ENCODE measurements around the gene SLC66A1. TPM values are rescaled to one million over a fixed set of nuclear protein-coding genes. Genes with fewer than 3 reads are reported as not detected.

Gene SLC66A1
- total and polyA plus RNA-seq, 9 of the 15 experiments (the other 6 are each of a cell fraction or from before 2014, with no cell fraction given) = 1.2 to 40.8 (median 18.6) TPM

DNA sequence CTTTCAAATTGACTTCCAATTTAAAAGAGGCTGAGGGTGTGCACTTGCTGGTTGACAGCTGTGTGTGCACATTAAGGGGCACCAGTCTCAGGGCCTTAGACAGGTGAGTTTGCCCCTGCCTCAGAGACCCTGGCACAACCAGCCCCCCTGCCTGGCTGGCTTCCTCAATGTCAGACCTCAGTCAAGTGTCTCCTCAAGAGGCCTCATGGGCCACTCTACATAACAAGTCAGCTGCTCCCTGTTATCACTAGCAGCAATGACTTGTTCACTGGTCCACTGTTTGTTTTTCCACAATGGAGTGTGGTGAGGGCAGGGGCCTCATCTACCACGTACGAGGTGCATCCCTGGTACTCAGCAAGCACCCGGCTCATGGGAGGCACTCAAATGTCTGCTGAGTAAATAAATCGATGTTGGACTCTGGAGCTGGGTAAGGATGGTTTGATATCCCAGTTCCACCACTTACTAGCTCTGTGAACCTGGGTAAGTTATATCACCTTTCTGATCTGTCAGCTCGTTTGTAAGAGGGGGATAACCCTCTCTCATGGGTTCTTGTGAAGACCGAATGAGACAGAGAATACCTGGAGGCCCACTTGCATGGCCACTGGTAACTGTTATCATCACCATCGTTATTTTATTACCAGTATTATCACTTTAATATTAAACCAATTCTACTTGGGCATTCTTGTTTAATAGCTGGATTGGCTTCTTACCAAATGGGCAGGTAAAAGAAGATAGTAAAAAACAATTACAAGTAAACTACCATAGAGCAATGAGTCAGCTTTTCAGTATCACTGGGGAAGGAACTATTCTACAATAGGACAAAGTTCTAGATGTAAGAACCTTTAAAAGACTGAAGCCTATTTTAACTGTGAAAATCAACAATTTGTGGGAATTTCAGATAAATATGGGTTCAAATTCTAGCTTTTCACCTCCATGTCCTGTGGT is 64.6 kb downstream of the SLC66A1 start:
- H3K36me3 ChIP-seq (ENCODE audit: control insufficient read depth, insufficient read depth, low read length) = peaks cover 64% of the 10 kb centered on the region
- no peak overlapping the region for H3K4me2 ChIP-seq (ENCODE audit: insufficient read depth, low read length)
- CTCF ChIA-PET (ENCODE audit: low intra/inter-chr PET ratio) = no interaction called here
- POLR2A ChIA-PET = interaction anchor here (0.6 to 1.4 kb wide), 3 partner anchors 28 to 92 kb away, joined by 3 read pairs; no protein-coding TSS in a partner anchor
- no peak overlapping the region for H3K4me3 ChIP-seq
- FAIRE-seq (no peak), DNase-seq (ENCODE audit: extremely low read depth in 1 of 4, low spot score in 3 of 4) (no peak), ATAC-seq (no peak)
- no peak overlapping the region for H2AFZ ChIP-seq (ENCODE audit: low read depth, low read length)
- no peak overlapping the region for H3K9ac ChIP-seq (ENCODE audit: insufficient read depth in 1 of 2, low read depth in 2 of 2, low read length in 2 of 2)
- no peaks in the 10 kb centered on the region; the same call in 1 of the 2 replicates for H4K20me1 ChIP-seq (replicated peaks; ENCODE audit: control insufficient read depth, insufficient read depth, low read length)
- H3K4me1 ChIP-seq (replicated peaks in 1 of 2; ENCODE audit: control insufficient read depth in 2 of 2, insufficient read depth in 2 of 2, low read length in 2 of 2) = peaks cover 0 to 3% of the 10 kb centered on the region in 2 experiments; a peak in 2 of 5 replicates
- BruUV-seq (replicated peaks) = no TSS peak
- no peaks in the 10 kb centered on the region for H3K27me3 ChIP-seq (ENCODE audit: control insufficient read depth in 2 of 2, insufficient read depth in 2 of 2, low read length in 2 of 2)
- TF ChIP-seq POLR2A (conservative IDR thresholded peaks at IDR 0.05) (no peak), ZNF324 (CRISPR knock-in tag; IDR thresholded peaks at IDR 0.05) (peak; percentile 89), KHSRP (IDR thresholded peaks at IDR 0.05) (no peak), NFE2 (IDR thresholded peaks at IDR 0.05; ENCODE audit: low read depth) (peak; percentile 21; the same call in 1 of the 2 replicates), ZSCAN32 (CRISPR knock-in tag; IDR thresholded peaks at IDR 0.05) (no peak), C11orf30 (IDR thresholded peaks at IDR 0.05; ENCODE audit: low read depth) (0 out of 2 replicates have a peak, but pooled peaks have one; percentile 15)
- TF ChIP-seq, protein P1, sequence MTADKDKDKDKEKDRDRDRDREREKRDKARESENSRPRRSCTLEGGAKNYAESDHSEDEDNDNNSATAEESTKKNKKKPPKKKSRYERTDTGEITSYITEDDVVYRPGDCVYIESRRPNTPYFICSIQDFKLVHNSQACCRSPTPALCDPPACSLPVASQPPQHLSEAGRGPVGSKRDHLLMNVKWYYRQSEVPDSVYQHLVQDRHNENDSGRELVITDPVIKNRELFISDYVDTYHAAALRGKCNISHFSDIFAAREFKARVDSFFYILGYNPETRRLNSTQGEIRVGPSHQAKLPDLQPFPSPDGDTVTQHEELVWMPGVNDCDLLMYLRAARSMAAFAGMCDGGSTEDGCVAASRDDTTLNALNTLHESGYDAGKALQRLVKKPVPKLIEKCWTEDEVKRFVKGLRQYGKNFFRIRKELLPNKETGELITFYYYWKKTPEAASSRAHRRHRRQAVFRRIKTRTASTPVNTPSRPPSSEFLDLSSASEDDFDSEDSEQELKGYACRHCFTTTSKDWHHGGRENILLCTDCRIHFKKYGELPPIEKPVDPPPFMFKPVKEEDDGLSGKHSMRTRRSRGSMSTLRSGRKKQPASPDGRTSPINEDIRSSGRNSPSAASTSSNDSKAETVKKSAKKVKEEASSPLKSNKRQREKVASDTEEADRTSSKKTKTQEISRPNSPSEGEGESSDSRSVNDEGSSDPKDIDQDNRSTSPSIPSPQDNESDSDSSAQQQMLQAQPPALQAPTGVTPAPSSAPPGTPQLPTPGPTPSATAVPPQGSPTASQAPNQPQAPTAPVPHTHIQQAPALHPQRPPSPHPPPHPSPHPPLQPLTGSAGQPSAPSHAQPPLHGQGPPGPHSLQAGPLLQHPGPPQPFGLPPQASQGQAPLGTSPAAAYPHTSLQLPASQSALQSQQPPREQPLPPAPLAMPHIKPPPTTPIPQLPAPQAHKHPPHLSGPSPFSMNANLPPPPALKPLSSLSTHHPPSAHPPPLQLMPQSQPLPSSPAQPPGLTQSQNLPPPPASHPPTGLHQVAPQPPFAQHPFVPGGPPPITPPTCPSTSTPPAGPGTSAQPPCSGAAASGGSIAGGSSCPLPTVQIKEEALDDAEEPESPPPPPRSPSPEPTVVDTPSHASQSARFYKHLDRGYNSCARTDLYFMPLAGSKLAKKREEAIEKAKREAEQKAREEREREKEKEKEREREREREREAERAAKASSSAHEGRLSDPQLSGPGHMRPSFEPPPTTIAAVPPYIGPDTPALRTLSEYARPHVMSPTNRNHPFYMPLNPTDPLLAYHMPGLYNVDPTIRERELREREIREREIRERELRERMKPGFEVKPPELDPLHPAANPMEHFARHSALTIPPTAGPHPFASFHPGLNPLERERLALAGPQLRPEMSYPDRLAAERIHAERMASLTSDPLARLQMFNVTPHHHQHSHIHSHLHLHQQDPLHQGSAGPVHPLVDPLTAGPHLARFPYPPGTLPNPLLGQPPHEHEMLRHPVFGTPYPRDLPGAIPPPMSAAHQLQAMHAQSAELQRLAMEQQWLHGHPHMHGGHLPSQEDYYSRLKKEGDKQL (CRISPR knock-in tag; IDR thresholded peaks at IDR 0.05; ENCODE audit: borderline replicate concordance) = no peak
- TF ChIP-seq, protein P2, sequence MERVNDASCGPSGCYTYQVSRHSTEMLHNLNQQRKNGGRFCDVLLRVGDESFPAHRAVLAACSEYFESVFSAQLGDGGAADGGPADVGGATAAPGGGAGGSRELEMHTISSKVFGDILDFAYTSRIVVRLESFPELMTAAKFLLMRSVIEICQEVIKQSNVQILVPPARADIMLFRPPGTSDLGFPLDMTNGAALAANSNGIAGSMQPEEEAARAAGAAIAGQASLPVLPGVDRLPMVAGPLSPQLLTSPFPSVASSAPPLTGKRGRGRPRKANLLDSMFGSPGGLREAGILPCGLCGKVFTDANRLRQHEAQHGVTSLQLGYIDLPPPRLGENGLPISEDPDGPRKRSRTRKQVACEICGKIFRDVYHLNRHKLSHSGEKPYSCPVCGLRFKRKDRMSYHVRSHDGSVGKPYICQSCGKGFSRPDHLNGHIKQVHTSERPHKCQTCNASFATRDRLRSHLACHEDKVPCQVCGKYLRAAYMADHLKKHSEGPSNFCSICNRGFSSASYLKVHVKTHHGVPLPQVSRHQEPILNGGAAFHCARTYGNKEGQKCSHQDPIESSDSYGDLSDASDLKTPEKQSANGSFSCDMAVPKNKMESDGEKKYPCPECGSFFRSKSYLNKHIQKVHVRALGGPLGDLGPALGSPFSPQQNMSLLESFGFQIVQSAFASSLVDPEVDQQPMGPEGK (CRISPR knock-in tag; IDR thresholded peaks at IDR 0.05; ENCODE audit: borderline replicate concordance) = no peak
- WGBS (ENCODE audit: insufficient coverage, low coverage, missing lambda C conversion rate) = 76% methylated on average over 7 of the region's 7 CpGs
- no peaks in the 10 kb centered on the region for H3K9me3 ChIP-seq (replicated peaks; ENCODE audit: control insufficient read depth, insufficient read depth, low read depth, low read length)
- no peaks in the 10 kb centered on the region for H3K9me1 ChIP-seq (ENCODE audit: control insufficient read depth, insufficient read depth, low read length)
- H3K27ac ChIP-seq (ENCODE audit: extremely low read depth, low read depth, low read length) = peak overlapping the region; percentile 14; the same call in 1 of the 3 replicates
- intact Hi-C loops (cut with micrococcal nuclease) (no loop called here), in situ Hi-C loops (cut with MboI) (no loop called here)
- H3K79me2 ChIP-seq (ENCODE audit: control insufficient read depth, insufficient read depth, low read length) = no peaks in the 10 kb centered on the region

Data from K562 (cell line).